Astrocyte (in vitro differentiated cells and primary cell): ENCODE measurements around the gene CLEC1A. TPM values are rescaled to one million over a fixed set of nuclear protein-coding genes. Genes with fewer than 3 reads are reported as not detected.

Source experiments
- DNase-seq: peaks from one replicate; pipeline ENCODE4 v3.0.0-alpha.2; 2010; ENCODE audit warnings: low read depth
- FAIRE-seq: peaks from 2 replicates; lab custom pipeline; 2011; peaks lifted over from hg19 to GRCh38; lab: Jason Lieb, UNC
- H2AFZ ChIP-seq: 2 replicates; pipeline ENCODE4 v1.6.0; 2012; ENCODE audit warnings: low read depth, low read length, inconsistent platforms
- H3K27ac ChIP-seq: 2 replicates; pipeline ENCODE4 v1.5.1; 2011; ENCODE audit warnings: low read depth, low read length, inconsistent platforms
- H3K27me3 ChIP-seq: 2 replicates; pipeline ENCODE4 v1.6.0; 2011; ENCODE audit warnings: low read length, inconsistent platforms; ENCODE audit not compliant: insufficient read depth
- H3K36me3 ChIP-seq: 2 replicates; pipeline ENCODE4 v1.5.1; 2011; ENCODE audit warnings: low read length, inconsistent platforms; ENCODE audit not compliant: insufficient read depth
- H3K4me1 ChIP-seq: 2 replicates; pipeline ENCODE4 v1.5.1; 2011; ENCODE audit warnings: low read length, inconsistent platforms; ENCODE audit not compliant: insufficient read depth
- H3K4me2 ChIP-seq: 2 replicates; pipeline ENCODE4 v1.6.0; 2012; ENCODE audit warnings: low read length, inconsistent platforms
- H3K4me3 ChIP-seq: 2 replicates; pipeline ENCODE4 v1.5.1; 2011; ENCODE audit warnings: low read depth, mild to moderate bottlenecking, low read length, inconsistent platforms; ENCODE audit not compliant: insufficient read depth
- H3K79me2 ChIP-seq: 2 replicates; pipeline ENCODE4 v1.6.0; 2012; ENCODE audit warnings: mild to moderate bottlenecking, low read length, inconsistent platforms; ENCODE audit not compliant: insufficient read depth
- H3K9ac ChIP-seq: 2 replicates; pipeline ENCODE4 v1.6.0; 2012; ENCODE audit warnings: mild to moderate bottlenecking, low read length, inconsistent platforms
- H3K9me3 ChIP-seq: 2 replicates; pipeline ENCODE4 v1.5.1; 2012; ENCODE audit warnings: low read depth, mild to moderate bottlenecking, low read length, inconsistent platforms; ENCODE audit not compliant: insufficient read depth
- H4K20me1 ChIP-seq: 2 replicates; pipeline ENCODE4 v1.6.0; 2012; ENCODE audit warnings: low read length, inconsistent platforms; ENCODE audit not compliant: insufficient read depth
- H3K27ac Mint-ChIP-seq: one replicate; pipeline ENCODE4 v1.8.0; 2021; ENCODE audit warnings: mild to moderate bottlenecking, mixed read lengths; ENCODE audit not compliant: unreplicated experiment
- H3K27me3 Mint-ChIP-seq: one replicate; pipeline ENCODE4 v1.8.0; 2021; ENCODE audit warnings: low read depth, mixed read lengths; ENCODE audit not compliant: unreplicated experiment
- H3K36me3 Mint-ChIP-seq: one replicate; pipeline ENCODE4 v1.8.0; 2021; ENCODE audit warnings: low read depth, mixed read lengths; ENCODE audit not compliant: unreplicated experiment
- H3K4me1 Mint-ChIP-seq: one replicate; pipeline ENCODE4 v1.8.0; 2021; ENCODE audit warnings: low read depth, mixed read lengths; ENCODE audit not compliant: unreplicated experiment
- H3K4me3 Mint-ChIP-seq: one replicate; pipeline ENCODE4 v1.8.0; 2021; ENCODE audit warnings: mild to moderate bottlenecking, moderate library complexity, mixed read lengths; ENCODE audit not compliant: unreplicated experiment
- H3K9me3 Mint-ChIP-seq: one replicate; pipeline ENCODE4 v1.8.0; 2021; ENCODE audit warnings: mild to moderate bottlenecking, mixed read lengths; ENCODE audit not compliant: unreplicated experiment
- CTCF ChIP-seq: IDR thresholded peaks from 2 replicates; pipeline ENCODE4 v1.5.1; 2011; ENCODE audit warnings: low read depth, mild to moderate bottlenecking, inconsistent platforms, low read length, moderate library complexity; ENCODE audit not compliant: insufficient read depth
- EZH2 ChIP-seq: IDR thresholded peaks from 2 replicates; pipeline ENCODE4 v1.6.1; 2012; ENCODE audit warnings: mild to moderate bottlenecking, low read length, inconsistent platforms; ENCODE audit not compliant: insufficient read depth
- total RNA-seq: library from RNA; stranded (reverse); gene quantifications from 2 replicates; pipeline ENCODE4 v1.2.1, GENCODE V29; 2021

Gene CLEC1A
- total RNA-seq, 1 donor from 2014 or later: not detected

GRCh38 chr12:10097521-10097920, 1.3 kb downstream of the CLEC1A start:
- H3K9ac ChIP-seq: no peak overlapping the region
- Mint-ChIP-seq H3K27me3 (no peaks in the 10 kb centered on the region), H3K27ac (no peak overlapping the region), H3K36me3 (no peaks in the 10 kb centered on the region), H3K4me1 (no peaks in the 10 kb centered on the region), H3K4me3 (no peak overlapping the region), H3K9me3 (no peaks in the 10 kb centered on the region)
- FAIRE-seq (no peak), DNase-seq (no peak)
- no peak overlapping the region for H2AFZ ChIP-seq
- H4K20me1 ChIP-seq: no peaks in the 10 kb centered on the region
- no peaks in the 10 kb centered on the region for H3K9me3 ChIP-seq
- no peaks in the 10 kb centered on the region for H3K79me2 ChIP-seq
- no peak for TF ChIP-seq EZH2
- no peak for TF ChIP-seq CTCF
- H3K27me3 ChIP-seq: no peaks in the 10 kb centered on the region
- no peak overlapping the region for H3K27ac ChIP-seq
- no peak overlapping the region for H3K4me3 ChIP-seq
- H3K36me3 ChIP-seq: no peaks in the 10 kb centered on the region
- no peak overlapping the region for H3K4me2 ChIP-seq
- no peaks in the 10 kb centered on the region for H3K4me1 ChIP-seq

GRCh38 chr12:10095971-10096370, 2.8 kb downstream of the CLEC1A start:
- Mint-ChIP-seq H3K27ac (no peak overlapping the region), H3K9me3 (no peaks in the 10 kb centered on the region), H3K4me3 (no peak overlapping the region), H3K36me3 (no peaks in the 10 kb centered on the region), H3K27me3 (no peaks in the 10 kb centered on the region), H3K4me1 (no peaks in the 10 kb centered on the region)
- TF ChIP-seq CTCF (no peak), EZH2 (no peak)
- H3K79me2 ChIP-seq: no peaks in the 10 kb centered on the region
- H3K9ac ChIP-seq: no peak overlapping the region
- H3K27me3 ChIP-seq: no peaks in the 10 kb centered on the region
- H3K4me1 ChIP-seq: no peaks in the 10 kb centered on the region
- H3K4me3 ChIP-seq: no peak overlapping the region
- H3K36me3 ChIP-seq: no peaks in the 10 kb centered on the region
- no peak overlapping the region for H3K27ac ChIP-seq
- H4K20me1 ChIP-seq: no peaks in the 10 kb centered on the region
- DNase-seq (no peak), FAIRE-seq (no peak)
- H3K9me3 ChIP-seq: no peaks in the 10 kb centered on the region
- H3K4me2 ChIP-seq: no peak overlapping the region
- no peak overlapping the region for H2AFZ ChIP-seq

- H3K4me2 ChIP-seq: no peak overlapping the region
- no peaks in the 10 kb centered on the region for H3K9me3 ChIP-seq
- H3K27me3 Mint-ChIP-seq: no peaks in the 10 kb centered on the region
- H3K4me1 ChIP-seq: no peaks in the 10 kb centered on the region
- no peaks in the 10 kb centered on the region for H3K9me3 Mint-ChIP-seq
- no peaks in the 10 kb centered on the region for H3K36me3 Mint-ChIP-seq
- TF ChIP-seq CTCF: no peak
- TF ChIP-seq EZH2: no peak
- H3K79me2 ChIP-seq: no peaks in the 10 kb centered on the region
- H3K27me3 ChIP-seq: no peaks in the 10 kb centered on the region
- H4K20me1 ChIP-seq: no peaks in the 10 kb centered on the region
- H2AFZ ChIP-seq: no peak overlapping the region
- H3K36me3 ChIP-seq: no peaks in the 10 kb centered on the region
- FAIRE-seq (no peak), DNase-seq (no peak)
- H3K27ac Mint-ChIP-seq: no peak overlapping the region
- H3K4me1 Mint-ChIP-seq: no peaks in the 10 kb centered on the region
- no peak overlapping the region for H3K4me3 ChIP-seq
- no peak overlapping the region for H3K4me3 Mint-ChIP-seq
- H3K9ac ChIP-seq: no peak overlapping the region
- H3K27ac ChIP-seq: no peak overlapping the region
These were observed 4.0 kb downstream of the CLEC1A start for GRCh38 chr12:10094646-10095395.
